ENCODE data around the gene CFAP299.

GRCh38 chr4:80732010-80732409 is 396.5 kb downstream of the CFAP299 start:
- no peak for TF ChIP-seq POLR2A (IDR thresholded peaks at IDR 0.05; ENCODE audit: low read length)
- TF ChIP-seq GATA1 (IDR thresholded peaks at IDR 0.05; ENCODE audit: low read depth, low read length): no peak
